RCC 7860 (cell line): ENCODE results near the gene SSH2.
"Not testable (repeated sequence)": the region's sequence is repeated elsewhere in the genome, so short reads cannot be mapped to it uniquely, and the experiment has no call there.

ENCODE experiments used
- DNase-seq: peaks from one replicate; pipeline ENCODE4 v3.0.0-alpha.2; 2015; ENCODE audit warnings: low spot score
- FAIRE-seq: peaks from 2 replicates; lab custom pipeline; 2012; peaks lifted over from hg19 to GRCh38; lab: Jason Lieb, UNC

Gene SSH2

DNA sequence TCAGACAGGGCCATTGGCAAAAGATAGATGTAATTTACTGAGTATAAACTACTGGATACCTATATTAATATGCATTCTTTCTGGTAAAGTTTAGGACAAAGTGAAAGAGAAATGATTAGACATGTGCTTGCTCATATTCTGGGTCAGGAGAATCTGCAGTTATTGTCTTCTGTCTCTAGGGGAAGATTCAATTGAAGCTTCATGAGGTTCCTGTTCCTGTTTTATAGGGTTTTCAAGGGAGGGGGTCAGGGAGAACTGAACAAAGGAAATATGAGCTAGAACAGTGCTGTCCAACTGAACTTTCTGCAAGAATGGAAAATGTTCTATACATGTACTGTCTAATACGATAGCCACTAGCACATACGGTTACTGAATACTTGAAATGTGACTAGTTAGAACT lies 248.0 kb downstream of the SSH2 start:
- no peak for FAIRE-seq
- no peak for DNase-seq

DNA sequence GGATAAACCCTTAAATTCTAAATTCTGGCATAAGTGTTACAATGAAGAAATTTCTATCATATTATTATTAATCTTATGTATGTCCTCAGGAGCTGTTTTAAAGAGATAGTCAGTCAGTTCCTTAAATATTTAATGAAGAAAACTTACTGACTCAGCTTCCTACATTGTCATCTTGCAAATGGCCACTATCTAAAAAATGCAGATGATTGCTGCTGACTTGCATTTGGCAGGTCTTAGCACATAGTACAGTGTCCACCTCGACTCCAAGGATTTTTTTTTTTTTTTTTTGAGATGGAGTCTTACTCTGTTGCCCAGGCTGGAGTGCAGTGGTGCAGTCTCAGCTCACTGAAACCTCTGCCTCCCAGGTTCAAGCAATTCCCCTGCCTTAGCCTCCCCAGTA lies 252.2 kb downstream of the SSH2 start:
- FAIRE-seq (no peak), DNase-seq (no peak)

DNA sequence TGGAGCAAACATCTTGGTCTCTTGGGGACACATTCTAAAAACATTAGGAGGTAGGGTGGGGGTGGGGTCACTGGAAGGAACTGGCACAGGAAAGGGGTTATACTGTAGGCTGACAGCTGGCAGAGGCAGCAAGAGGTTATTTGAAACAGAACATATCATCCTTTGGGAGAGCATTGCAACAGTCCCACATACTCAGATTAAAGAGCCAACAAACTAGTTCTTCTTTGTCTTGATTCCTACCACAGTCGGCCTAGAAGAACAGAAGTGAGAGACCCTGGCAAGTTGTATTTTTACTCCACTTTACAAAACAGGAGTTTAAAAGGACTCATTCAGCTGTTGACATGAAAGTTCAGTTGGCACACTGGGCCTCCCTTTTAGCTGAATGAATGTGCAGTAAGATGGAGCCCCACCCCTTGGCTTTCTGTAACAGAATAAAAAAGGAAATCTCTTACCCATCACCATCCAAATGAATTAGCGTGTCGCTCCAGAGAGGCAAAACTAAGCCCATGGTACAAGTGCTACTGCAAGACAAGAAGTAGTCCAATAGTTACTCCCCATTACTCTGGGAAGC lies 252.7 kb downstream of the SSH2 start:
- DNase-seq: no peak
- FAIRE-seq: no peak

DNA sequence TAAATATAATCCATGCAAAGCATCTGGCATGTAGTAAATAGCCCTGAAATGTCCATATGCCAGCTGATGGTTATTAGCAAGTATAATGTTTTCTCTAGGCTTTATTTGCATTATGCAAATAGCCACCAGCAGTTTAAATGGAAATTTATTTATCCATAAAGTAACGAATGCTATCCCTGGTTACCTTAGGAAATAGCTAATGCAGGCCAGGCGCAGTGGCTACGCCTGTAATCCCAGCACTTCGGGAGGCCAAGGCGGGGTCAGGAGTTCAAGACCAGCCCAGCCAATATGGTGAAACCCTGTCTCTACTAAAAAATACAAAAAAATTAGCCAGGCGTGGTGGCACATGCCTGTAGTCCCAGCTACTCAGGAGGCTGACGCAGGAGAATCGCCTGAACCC lies 254.1 kb downstream of the SSH2 start:
- FAIRE-seq, DNase-seq: not testable (repeated sequence)

DNA sequence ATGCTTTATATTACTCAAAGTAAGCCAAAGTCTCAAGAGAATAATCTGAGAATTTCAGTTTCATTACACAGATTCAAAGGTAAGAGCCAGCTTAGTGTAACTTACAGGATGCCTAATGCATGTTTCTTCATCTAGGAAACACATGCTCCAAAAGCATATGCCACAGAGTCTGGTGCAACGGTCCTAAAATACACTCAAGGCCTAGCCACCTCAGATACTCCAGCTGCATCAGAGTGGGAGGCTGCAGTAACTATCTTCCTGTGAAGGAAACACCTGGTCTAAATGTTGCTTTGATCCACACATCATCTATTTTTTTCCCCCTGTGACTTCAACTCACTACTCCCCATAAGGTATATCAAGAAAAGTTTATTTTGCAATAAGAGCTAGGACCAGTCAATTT lies 255.7 kb downstream of the SSH2 start:
- no peak for DNase-seq
- FAIRE-seq: no peak

DNA sequence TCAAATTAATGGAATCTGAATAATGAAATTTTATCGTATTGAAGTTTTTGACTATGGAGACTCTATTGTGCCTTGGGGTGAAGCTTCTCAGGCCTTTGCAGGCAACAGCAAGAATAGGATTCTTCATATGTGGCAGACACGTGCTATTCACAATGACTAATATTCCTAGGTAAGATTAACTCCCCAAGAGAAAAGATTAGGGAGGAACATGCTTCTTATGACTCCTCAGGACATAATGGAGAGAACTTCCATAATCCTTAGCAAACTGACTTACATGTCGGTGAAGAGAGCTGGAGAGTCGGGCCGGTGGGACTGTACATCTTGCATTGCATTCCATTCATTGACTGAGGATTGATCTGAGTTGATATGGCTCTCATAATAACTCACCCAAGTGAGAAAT lies 258.4 kb downstream of the SSH2 start:
- DNase-seq (no peak), FAIRE-seq (no peak)

DNA sequence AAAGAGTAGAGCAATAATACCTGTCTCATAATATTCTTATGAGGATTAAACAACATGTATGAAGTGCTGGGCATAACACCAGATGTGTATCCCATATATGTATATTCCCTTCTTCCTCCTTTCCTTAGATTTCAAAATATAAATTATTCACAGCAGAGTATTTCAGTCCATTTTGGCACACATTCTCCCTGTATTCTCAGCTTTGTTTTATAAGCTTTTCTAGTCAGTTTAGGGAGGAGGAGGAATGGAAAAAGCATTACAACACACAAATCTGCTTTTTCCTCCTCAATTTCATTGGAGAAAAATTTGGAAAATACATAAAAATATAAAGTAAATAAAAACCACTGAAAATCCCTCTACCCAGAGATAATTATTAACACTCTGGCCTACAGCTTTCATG lies 260.8 kb downstream of the SSH2 start:
- FAIRE-seq (no peak), DNase-seq (no peak)

DNA sequence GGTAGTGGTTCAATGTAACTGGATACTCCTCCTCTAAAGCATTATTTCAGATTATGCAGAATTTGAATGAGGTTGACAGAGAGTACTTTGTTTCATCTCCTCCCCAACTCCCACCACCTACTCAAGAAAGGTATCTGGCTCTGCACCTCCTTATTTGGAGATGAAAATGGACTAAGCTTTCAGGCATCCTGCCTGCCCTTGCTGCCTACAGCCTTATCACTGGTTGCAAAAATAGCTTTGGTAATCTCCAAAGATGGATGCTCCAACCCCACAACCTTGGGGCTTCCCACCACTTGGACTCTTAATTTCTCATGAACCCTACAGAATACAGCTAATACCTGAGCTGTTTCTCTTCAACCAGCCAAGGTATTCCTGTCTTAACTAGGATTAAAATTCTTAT lies 262.1 kb downstream of the SSH2 start:
- FAIRE-seq (no peak), DNase-seq (no peak)

DNA sequence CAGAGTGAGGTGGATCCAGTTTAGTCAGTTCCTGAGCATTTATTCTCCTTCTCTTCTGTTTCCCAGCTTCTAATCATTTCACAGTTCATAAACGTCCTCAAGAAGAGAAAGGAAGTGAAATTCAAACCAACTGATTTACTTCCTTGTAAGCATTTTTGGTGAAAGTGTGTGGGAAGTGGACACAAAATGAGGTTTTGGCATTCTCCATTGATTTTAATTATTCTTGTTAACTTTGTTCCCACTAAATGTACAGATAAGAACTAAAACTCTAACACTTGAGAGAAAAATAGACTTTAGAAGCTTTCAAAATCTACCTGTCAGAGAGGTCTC lies 264.6 kb downstream of the SSH2 start:
- no peak for DNase-seq
- no peak for FAIRE-seq

DNA sequence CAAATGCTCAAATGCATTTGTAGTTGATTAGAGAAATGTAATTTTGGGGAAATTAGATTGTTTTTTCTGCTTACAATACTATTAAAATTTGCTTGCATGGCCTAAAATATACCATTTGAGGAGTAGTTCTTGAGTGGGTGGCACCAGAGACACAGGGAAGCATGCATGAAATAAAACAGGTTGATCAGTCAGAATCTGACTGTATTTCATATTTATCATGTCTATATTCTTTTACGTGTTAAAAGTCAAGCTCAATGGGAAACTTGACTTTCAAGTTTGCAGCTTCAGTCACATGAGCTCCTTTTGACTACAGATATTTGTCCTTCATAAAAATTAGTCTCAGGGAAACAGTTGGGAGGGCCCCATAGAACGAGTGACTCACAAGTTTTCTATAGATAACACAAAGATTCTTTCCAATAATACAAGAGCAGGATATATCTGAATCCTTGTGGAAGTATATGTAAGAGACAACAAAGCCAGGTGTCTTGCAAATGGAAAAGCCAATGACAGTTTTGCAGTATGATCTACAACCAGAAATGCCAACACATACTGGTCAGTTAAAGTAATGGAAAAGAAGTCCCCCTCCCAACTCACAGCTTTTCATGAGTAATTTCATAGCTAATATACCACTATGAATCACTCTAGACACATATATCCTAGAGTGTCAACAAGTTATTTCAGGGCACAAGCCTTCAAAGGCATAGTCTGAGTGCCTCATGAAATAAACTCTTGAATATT lies 265.1 kb downstream of the SSH2 start:
- peak; percentile 38 for DNase-seq
- FAIRE-seq: no peak

DNA sequence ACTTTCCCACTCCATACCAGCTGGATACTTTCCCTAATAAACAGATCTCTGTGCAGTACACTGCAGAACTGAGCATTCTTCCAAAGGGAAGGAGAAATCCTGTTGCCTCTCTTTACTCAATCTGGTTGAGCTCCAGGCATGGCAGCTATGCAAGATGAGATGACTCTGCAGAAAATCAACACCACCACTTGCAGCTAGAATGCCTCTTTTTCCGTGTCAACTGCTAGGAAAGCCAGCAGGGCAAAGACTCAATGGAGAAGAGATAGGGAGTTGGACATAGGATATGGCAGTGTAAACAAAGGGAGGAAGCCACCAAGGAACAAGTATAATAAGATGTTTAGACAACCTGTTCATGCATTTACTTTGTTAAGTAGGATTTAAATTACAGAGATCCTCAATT lies 266.9 kb downstream of the SSH2 start:
- no peak for FAIRE-seq
- no peak for DNase-seq

DNA sequence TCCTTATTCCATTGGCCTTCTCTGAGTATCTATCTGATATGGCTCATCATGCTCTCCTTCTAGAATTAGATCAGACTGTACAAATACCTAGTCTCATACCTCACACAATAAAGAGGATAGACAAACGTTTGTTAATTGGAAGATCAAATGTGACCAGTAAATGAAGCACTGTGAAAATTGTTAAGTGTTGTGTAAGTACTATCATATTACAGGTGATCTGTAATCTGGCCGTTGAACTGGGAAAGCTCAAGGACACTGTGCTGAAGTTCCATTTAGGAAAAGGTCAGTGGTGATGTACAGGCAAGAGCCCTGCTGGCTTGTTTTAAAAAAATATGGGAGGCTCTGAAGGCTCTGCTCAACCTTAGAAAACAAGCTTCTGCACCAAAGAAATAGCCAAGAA lies 268.8 kb downstream of the SSH2 start:
- DNase-seq: no peak
- FAIRE-seq: no peak

DNA sequence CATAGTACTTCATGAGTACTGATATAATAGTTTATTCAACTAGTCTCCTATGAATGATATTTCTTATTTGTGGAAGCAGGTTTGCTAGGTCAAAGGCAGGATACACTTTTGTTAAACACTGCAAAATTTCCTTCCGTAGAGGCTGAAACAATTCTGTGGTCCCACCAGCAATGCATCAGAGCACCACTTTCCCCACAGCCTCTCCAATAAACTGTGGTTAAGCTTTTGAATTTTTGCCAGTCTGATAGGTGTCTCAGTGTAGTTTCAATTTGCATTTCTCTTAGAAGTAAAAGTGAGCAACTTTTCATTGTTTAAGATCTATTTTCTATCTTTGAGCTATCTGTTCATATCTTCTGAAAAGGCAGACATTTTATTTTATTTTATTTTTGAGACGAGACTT lies 270.9 kb downstream of the SSH2 start:
- DNase-seq: no peak
- no peak for FAIRE-seq

DNA sequence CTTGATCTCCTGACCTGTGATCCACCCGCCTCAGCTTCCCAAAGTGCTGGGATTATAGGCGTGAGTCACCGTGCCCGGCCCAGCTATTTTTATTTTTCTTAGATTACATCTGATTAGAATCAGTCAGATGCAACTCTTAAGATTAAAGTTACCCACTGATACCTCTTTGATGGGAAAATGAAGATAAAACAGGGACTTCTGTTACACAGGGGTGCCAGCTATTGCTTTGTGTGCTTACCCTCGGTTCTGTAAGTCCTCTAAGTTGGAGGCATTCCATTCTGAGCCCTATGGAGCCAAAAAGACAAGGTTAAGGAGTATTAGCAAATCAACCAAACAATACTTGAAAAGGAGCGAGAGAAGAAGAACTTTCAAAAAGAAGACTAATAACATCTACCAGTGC lies 274.7 kb downstream of the SSH2 start:
- FAIRE-seq (no peak), DNase-seq (no peak)

DNA sequence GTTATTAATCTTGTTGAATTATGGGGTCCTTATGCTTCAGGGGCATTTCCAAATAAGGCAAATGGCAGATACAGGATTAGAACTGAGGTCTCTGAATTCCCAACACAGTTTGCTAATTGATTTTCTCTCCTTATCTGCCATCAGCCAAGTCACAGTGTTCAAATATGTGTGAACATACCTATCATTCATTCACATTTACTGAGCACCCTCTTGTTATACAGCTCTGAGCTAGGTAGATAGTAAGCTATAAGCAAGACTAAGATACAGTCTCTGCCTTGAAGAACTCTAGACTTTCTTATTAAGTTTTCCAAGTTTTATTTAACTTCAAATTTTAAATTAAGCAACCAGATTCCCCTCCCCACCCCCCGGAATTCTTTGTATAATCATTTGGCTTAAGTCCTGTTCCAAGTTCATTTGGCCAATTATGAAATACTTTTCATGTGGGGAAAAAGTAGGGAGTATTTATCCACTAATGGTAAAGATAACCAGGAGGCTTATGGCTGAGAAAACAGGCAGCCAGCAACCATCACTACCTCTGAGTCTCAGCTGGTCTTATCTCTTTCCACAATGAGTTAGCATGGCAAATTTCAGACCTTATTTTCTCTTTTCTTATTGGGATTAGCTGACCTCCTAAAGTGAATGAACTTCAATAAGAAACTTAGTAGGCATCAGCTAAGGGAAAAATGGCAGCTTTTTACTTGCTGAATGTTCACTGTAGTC lies 275.9 kb downstream of the SSH2 start:
- DNase-seq (no peak), FAIRE-seq (no peak)

DNA sequence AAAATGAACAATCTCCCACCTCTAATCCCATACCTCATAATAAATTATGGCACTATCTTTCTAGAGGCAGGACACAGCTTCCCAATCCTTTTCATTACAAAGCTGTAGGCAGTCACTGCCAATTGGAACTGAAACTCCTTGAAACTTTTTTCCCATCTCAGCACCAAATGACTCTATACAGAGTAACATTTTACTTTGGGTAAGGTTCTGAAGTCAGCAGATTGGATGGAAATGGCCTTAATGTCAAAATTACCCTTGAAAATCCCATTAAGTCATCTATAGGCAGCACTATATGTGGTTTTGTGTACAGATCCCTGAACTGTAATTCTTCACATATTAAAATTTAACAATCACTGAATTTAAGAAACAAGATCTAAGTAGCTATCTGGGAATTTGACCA lies 277.1 kb downstream of the SSH2 start:
- DNase-seq: no peak
- FAIRE-seq: no peak

DNA sequence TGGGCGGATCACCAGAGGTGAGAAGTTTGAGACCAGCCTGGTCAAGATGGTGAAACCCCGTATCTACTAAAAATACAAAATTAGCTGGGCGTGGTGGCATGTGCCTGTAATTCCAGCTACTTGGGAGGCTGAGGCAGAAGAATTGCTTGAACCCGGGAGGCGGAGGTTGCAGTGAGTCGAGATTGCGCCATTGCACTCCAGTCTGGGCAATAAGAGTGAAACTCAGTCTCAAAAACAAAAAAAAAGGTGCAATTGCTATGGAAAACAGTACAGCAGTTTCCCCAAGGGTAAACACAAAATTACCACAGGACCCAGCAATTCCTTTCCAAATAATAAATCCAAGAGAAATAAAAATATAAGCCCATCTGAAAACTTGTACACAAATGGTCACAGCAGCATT lies 278.1 kb downstream of the SSH2 start:
- not testable (repeated sequence) for FAIRE-seq, DNase-seq

DNA sequence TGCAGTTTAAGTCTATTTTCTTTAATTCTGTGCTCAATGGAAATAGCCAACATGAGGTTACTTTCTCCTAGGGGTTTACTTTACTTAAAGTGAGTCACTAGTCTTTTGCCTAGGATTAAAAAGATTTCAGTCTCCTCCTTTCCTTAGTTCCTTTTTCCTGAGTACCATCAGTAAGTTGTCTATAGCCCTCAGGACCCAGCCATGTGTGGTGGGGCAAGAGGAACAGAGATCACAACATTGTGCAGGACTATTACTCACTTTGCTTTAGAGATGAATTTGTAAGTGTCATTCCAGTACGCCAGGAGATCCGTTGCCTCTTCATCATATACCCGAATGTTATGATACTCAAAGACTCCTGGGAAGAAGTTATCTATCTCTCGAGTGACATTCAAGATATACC lies 279.6 kb downstream of the SSH2 start:
- FAIRE-seq (no peak), DNase-seq (no peak)

DNA sequence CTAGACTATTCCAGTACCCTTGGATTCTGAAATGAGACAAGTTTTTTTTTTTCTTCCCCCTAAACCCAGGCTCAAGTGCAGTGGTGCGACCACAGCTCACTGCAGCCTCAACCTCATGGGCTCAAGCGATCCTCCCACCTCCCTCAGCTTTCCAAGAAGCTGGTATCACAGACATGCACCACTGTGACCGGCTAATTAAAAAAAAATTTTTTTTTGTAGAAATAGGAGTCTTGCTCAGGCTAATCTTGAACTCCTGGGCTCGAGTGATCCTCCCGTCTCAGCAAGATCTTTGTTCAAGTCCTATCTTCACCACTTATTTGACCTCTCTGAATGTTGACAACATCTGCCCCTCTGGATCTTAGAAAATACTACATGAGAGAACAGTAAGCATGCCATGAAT lies 280.7 kb downstream of the SSH2 start:
- FAIRE-seq: no peak
- DNase-seq: no peak

DNA sequence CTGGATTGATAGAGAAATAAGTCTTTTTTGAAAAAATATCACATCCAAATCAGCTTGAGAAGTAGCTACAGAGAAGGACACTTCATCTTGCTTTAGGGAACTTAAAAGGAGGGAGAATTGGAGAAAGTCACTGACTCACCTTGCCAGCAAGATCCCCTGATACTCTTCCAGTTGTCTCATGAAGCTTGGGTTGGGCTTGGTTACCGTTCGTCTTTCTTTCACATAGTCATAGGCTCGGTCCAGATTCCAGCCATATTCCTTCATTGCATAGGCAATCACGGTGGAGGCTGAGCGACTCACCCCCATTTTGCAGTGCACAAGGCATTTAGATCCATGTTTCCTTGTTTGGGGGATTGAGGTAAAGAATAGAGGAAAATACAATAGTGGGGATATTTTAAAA lies 282.0 kb downstream of the SSH2 start:
- DNase-seq (no peak), FAIRE-seq (no peak)

DNA sequence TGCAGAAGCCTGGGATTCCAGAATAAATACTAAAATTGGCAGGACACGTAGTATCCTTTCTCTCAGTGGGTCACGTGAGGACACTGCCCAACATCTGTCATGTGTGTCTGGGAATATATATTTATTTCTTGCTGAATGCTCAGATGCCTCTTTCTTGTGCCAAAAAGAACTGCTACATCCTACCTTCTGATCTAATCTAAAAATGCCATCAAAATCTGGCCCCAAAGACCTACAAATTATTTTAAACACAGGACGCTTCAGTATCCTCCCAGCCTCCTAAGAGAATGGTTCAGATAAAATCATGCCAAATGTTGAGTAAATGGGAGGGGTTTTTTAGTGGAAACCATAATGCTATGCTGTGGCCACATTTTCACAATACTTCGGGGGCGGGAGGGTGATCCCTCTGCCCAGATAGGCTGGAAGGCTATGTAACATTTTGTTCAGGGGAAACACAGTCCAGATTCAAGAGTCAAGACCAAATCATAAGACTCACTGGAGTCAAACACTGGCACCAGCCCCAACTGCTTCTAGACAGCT lies 284.4 kb downstream of the SSH2 start:
- FAIRE-seq (no peak), DNase-seq (no peak)

DNA sequence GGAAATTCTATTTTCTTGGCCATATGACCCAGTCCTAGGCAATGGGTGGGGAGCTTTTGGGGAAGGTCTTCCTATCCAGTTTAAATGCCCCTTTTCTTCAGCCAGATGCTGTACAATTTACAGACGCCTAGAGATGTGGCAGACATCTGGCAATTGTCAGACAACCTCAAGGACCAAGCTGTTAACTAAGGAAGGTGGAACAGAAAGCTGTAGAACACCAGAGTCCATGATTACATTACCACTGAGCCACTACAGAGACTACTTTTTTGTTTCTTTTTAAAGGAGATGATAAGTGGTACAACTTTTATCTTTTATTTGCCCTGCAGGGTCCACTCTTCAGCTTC lies 286.2 kb downstream of the SSH2 start:
- FAIRE-seq (no peak), DNase-seq (no peak)
